HEK293 (cell line): Measurements from ENCODE around the gene HYLS1.

Source experiments
- CTCF ChIA-PET: fragments of 350-600 bp; formaldehyde crosslinking; extraction: SDS; loops from one replicate; lab custom pipeline; 2021; ENCODE audit warnings: antibody characterized with exemption; lab: Yijun Ruan, JAX
- POLR2A ChIA-PET: fragments of 300-600 bp; formaldehyde crosslinking; extraction: SDS; loops from one replicate; lab custom pipeline; 2020; ENCODE audit warnings: antibody characterized with exemption, inconsistent platforms; lab: Yijun Ruan, JAX
- H3K27ac ChIP-seq: fragments of 200-500 bp; sonication (Bioruptor generic); 2 replicates; pipeline ENCODE4 v1.5.1; 2014; ENCODE audit warnings: low read depth, low read length, control low read depth, inconsistent platforms; ENCODE audit errors: extremely low read depth
- H3K36me3 ChIP-seq, 2 experiments: fragments of 200-500 bp in 1 of 2; sonication (Bioruptor generic) in 1 of 2; 1 replicate in 1 of 2; 2 replicates in 1 of 2; pipeline ENCODE4 v1.5.1; 2014 to 2017; ENCODE audit warnings: inconsistent platforms in 2 of 2, low read length in 2 of 2; ENCODE audit not compliant: control insufficient read depth in 2 of 2, insufficient read depth in 1 of 2
- H3K4me1 ChIP-seq: fragments of 200-500 bp; sonication (Bioruptor generic); 2 replicates; pipeline ENCODE4 v1.5.1; 2014; ENCODE audit warnings: mild to moderate bottlenecking, low read length, inconsistent platforms; ENCODE audit not compliant: control insufficient read depth, insufficient read depth
- H3K4me3 ChIP-seq: 2 replicates; pipeline ENCODE4 v1.5.1; 2011; ENCODE audit warnings: low read depth, mild to moderate bottlenecking, control low read depth, low read length, moderate library complexity
- H3K9me3 ChIP-seq: fragments of 200-500 bp; sonication (Bioruptor generic); 2 replicates; pipeline ENCODE4 v1.5.1; 2014; ENCODE audit warnings: low read depth, low read length, inconsistent platforms; ENCODE audit not compliant: control insufficient read depth, insufficient read depth
- IKZF3 ChIP-seq: fragments of 450-650 bp; IDR thresholded peaks from 2 replicates; pipeline ENCODE4 v1.5.0; 2018; ENCODE audit warnings: missing biosample characterization, mild to moderate bottlenecking, missing genetic modification characterization, moderate library complexity
- PRDM2 ChIP-seq: fragments of 450-650 bp; formaldehyde crosslinking; IDR thresholded peaks from 2 replicates; pipeline ENCODE4 v1.5.1; 2016; ENCODE audit warnings: missing biosample characterization, missing genetic modification characterization, borderline replicate concordance
- REPIN1 ChIP-seq: fragments of 450-650 bp; formaldehyde crosslinking; IDR thresholded peaks from 2 replicates; pipeline ENCODE4 v1.5.1; 2017; ENCODE audit warnings: missing biosample characterization, missing genetic modification characterization, low read depth
- TCF7L2 ChIP-seq: IDR thresholded peaks from 2 replicates; pipeline ENCODE4 v1.6.1; 2011; ENCODE audit warnings: low read depth, mild to moderate bottlenecking, inconsistent platforms, low read length, moderate library complexity, borderline replicate concordance
- ZBTB44 ChIP-seq: fragments of 450-650 bp; IDR thresholded peaks from 2 replicates; pipeline ENCODE4 v1.5.1; 2018; ENCODE audit warnings: missing biosample characterization, mild to moderate bottlenecking, missing genetic modification characterization
- ZBTB48 ChIP-seq: fragments of 450-650 bp; formaldehyde crosslinking; IDR thresholded peaks from 2 replicates; pipeline ENCODE4 v1.5.1; 2016; ENCODE audit warnings: missing biosample characterization, missing genetic modification characterization
- ZNF10 ChIP-seq: fragments of 450-650 bp; formaldehyde crosslinking; IDR thresholded peaks from 2 replicates; pipeline ENCODE4 v1.5.1; 2017; ENCODE audit warnings: missing biosample characterization, missing genetic modification characterization
- ZNF112 ChIP-seq: fragments of 450-650 bp; formaldehyde crosslinking; IDR thresholded peaks from 2 replicates; pipeline ENCODE4 v1.5.0; 2017; ENCODE audit warnings: missing biosample characterization, missing genetic modification characterization
- ZNF2 ChIP-seq: fragments of 450-650 bp; formaldehyde crosslinking; IDR thresholded peaks from 2 replicates; pipeline ENCODE4 v1.5.1; 2016; ENCODE audit warnings: missing biosample characterization, missing genetic modification characterization
- ZNF274 ChIP-seq, 2 experiments: fragments of 200-500 bp in 1 of 2; fragments of 450-650 bp in 1 of 2; sonication (Bioruptor generic) in 1 of 2; formaldehyde crosslinking in 1 of 2; IDR thresholded peaks; 2 replicates each; pipeline versions ENCODE4 v1.5.1 to v1.6.1; 2014 to 2016; ENCODE audit warnings: borderline replicate concordance in 1 of 2, inconsistent platforms in 1 of 2, low read length in 1 of 2, missing biosample characterization in 1 of 2, missing genetic modification characterization in 1 of 2
- ZNF354C ChIP-seq: fragments of 450-650 bp; formaldehyde crosslinking; IDR thresholded peaks from 2 replicates; pipeline ENCODE4 v1.5.1; 2016; ENCODE audit warnings: missing biosample characterization, missing genetic modification characterization, low read depth, borderline replicate concordance
- ZNF366 ChIP-seq: fragments of 450-650 bp; formaldehyde crosslinking; conservative IDR thresholded peaks from 2 replicates; pipeline ENCODE4 v1.5.1; 2016; ENCODE audit warnings: missing biosample characterization, missing genetic modification characterization
- ZNF488 ChIP-seq: fragments of 450-650 bp; formaldehyde crosslinking; IDR thresholded peaks from 2 replicates; pipeline ENCODE4 v1.5.1; 2016; ENCODE audit warnings: missing biosample characterization, missing genetic modification characterization
- ZNF561 ChIP-seq: fragments of 450-650 bp; IDR thresholded peaks from 2 replicates; pipeline ENCODE4 v1.5.1; 2018; ENCODE audit warnings: missing biosample characterization, missing genetic modification characterization, borderline replicate concordance
- ZNF610 ChIP-seq: fragments of 450-650 bp; formaldehyde crosslinking; IDR thresholded peaks from 2 replicates; pipeline ENCODE4 v1.5.1; 2016; ENCODE audit warnings: missing biosample characterization, missing genetic modification characterization, borderline replicate concordance
- ZNF654 ChIP-seq: fragments of 450-650 bp; formaldehyde crosslinking; IDR thresholded peaks from 2 replicates; pipeline ENCODE4 v1.5.1; 2016; ENCODE audit warnings: low read depth, missing biosample characterization, missing genetic modification characterization
- ZNF660 ChIP-seq: fragments of 450-650 bp; IDR thresholded peaks from 2 replicates; pipeline ENCODE4 v1.5.1; 2018; ENCODE audit warnings: missing biosample characterization, mild to moderate bottlenecking, missing genetic modification characterization
- ZNF785 ChIP-seq: fragments of 450-650 bp; formaldehyde crosslinking; IDR thresholded peaks from 2 replicates; pipeline ENCODE4 v1.5.1; 2016; ENCODE audit warnings: missing biosample characterization, missing genetic modification characterization
- ZSCAN4 ChIP-seq: fragments of 450-650 bp; formaldehyde crosslinking; IDR thresholded peaks from 2 replicates; pipeline ENCODE4 v1.5.1; 2017; ENCODE audit warnings: missing biosample characterization, missing genetic modification characterization
- TF ChIP-seq, protein P1 (sequence below): fragments of 450-650 bp; formaldehyde crosslinking; conservative IDR thresholded peaks from 2 replicates; pipeline ENCODE4 v1.5.1; 2016; ENCODE audit warnings: low read depth, missing biosample characterization, missing genetic modification characterization
- TF ChIP-seq, protein P2 (sequence below): fragments of 450-650 bp; IDR thresholded peaks from 2 replicates; pipeline ENCODE4 v1.5.1; 2018; ENCODE audit warnings: missing biosample characterization, missing genetic modification characterization

Gene HYLS1

DNA sequence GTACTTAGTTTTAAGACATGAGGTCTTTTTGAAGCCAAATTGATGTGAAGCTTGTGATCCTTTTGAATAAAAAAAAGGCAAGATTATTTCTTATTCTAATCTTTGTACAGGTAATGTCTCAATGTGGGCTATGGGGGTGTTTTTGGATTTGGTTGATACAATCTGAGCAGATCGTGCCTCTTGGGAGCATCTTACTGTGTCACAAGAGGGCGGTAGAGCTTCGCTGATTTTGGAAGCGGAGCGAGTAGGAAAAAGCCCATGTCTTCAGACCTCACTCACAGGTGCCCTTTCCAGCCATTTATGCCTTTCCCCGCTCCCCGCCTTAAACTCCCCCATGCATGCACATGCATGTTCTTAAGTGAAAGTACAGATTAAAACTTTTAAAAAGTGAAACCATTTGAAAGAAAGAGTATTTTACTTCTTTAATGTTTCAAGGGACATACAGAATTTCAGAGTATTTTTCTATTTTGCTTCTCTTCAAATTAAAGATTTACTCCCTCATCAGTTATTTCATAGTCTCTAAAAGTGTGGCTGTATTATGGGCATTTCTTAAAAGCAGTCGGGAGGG lies 35.6 kb downstream of the HYLS1 start (continued):
- TF ChIP-seq ZBTB44 (tag by site-specific recombination) (0 out of 2 replicates have a peak, but pooled peaks have one; percentile 21), REPIN1 (tag by site-specific recombination) (no peak), ZNF354C (tag by site-specific recombination) (no peak), IKZF3 (tag by site-specific recombination) (no peak), ZNF610 (tag by site-specific recombination) (no peak), ZNF660 (peak; percentile 70; the same call in 1 of the 2 replicates), TCF7L2 (no peak), ZNF654 (tag by site-specific recombination) (peak; percentile 88), ZNF561 (tag by site-specific recombination) (no peak)
- TF ChIP-seq, protein P1, sequence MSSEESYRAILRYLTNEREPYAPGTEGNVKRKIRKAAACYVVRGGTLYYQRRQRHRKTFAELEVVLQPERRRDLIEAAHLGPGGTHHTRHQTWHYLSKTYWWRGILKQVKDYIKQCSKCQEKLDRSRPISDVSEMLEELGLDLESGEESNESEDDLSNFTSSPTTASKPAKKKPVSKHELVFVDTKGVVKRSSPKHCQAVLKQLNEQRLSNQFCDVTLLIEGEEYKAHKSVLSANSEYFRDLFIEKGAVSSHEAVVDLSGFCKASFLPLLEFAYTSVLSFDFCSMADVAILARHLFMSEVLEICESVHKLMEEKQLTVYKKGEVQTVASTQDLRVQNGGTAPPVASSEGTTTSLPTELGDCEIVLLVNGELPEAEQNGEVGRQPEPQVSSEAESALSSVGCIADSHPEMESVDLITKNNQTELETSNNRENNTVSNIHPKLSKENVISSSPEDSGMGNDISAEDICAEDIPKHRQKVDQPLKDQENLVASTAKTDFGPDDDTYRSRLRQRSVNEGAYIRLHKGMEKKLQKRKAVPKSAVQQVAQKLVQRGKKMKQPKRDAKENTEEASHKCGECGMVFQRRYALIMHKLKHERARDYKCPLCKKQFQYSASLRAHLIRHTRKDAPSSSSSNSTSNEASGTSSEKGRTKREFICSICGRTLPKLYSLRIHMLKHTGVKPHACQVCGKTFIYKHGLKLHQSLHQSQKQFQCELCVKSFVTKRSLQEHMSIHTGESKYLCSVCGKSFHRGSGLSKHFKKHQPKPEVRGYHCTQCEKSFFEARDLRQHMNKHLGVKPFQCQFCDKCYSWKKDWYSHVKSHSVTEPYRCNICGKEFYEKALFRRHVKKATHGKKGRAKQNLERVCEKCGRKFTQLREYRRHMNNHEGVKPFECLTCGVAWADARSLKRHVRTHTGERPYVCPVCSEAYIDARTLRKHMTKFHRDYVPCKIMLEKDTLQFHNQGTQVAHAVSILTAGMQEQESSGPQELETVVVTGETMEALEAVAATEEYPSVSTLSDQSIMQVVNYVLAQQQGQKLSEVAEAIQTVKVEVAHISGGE (tag by site-specific recombination) = no peak

DNA sequence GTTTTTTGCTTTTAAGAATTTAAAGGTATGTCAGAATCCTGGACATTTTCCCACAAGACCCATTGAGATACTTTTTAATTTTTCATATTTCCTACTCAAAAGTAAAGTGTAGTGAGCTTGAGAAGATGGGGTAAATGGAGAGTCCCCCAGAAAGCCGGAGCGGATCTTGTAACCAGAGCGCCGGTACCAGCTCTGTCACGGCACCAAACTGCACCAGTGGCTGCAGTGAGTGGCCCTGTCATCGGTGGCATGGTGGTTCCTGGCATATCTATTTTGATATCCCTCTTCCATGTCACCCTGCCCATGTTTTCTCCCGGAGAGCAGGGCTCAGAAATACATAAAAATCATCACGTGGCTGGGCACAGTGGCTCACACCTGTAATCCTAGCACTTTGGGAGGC lies 36.2 kb downstream of the HYLS1 start:
- no peak overlapping the region for H3K27ac ChIP-seq
- H3K4me1 ChIP-seq = no peaks in the 10 kb centered on the region
- no peaks in the 10 kb centered on the region for H3K9me3 ChIP-seq
- CTCF ChIA-PET = interaction anchor here (0.6 to 8.2 kb wide), 17 partner anchors 10 to 364 kb away, joined by 3 to 131 read pairs (median 3); partner anchors contain the start of gene PUS3
- POLR2A ChIA-PET = no interaction called here
- no peak overlapping the region for H3K4me3 ChIP-seq
- H3K36me3 ChIP-seq = no peaks in the 10 kb centered on the region
- no peak for TF ChIP-seq ZNF785 (tag by site-specific recombination)
- no peak for TF ChIP-seq ZNF10 (tag by site-specific recombination)
- no peak for TF ChIP-seq PRDM2
- no peak for TF ChIP-seq ZNF354C (tag by site-specific recombination)
- TF ChIP-seq ZNF366 = no peak
- TF ChIP-seq ZNF274 (IDR thresholded peaks at IDR 0.05; ENCODE audit: low read length) = no peak
- TF ChIP-seq ZNF274 (tag by site-specific recombination; IDR thresholded peaks at IDR 0.05; ENCODE audit: borderline replicate concordance) = no peak
- TF ChIP-seq ZNF488 (tag by site-specific recombination) = no peak
- TF ChIP-seq ZNF112 (tag by site-specific recombination) = no peak
- TF ChIP-seq ZNF2 (tag by site-specific recombination) = no peak
- TF ChIP-seq ZSCAN4 (tag by site-specific recombination) = no peak
- TF ChIP-seq, protein P2, sequence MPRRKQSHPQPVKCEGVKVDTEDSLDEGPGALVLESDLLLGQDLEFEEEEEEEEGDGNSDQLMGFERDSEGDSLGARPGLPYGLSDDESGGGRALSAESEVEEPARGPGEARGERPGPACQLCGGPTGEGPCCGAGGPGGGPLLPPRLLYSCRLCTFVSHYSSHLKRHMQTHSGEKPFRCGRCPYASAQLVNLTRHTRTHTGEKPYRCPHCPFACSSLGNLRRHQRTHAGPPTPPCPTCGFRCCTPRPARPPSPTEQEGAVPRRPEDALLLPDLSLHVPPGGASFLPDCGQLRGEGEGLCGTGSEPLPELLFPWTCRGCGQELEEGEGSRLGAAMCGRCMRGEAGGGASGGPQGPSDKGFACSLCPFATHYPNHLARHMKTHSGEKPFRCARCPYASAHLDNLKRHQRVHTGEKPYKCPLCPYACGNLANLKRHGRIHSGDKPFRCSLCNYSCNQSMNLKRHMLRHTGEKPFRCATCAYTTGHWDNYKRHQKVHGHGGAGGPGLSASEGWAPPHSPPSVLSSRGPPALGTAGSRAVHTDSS = no peak
- no peak for TF ChIP-seq ZBTB48 (tag by site-specific recombination)
